HepG2 (cell line): Measurements from ENCODE around the gene RAD51AP1. TPM values are rescaled to one million over a fixed set of nuclear protein-coding genes. Genes with fewer than 3 reads are reported as not detected.

Experiments used
- AGO1 ChIP-seq: fragments of 200-400 bp; formaldehyde crosslinking; IDR thresholded peaks from 2 replicates; pipeline ENCODE4 v1.6.1; 2017; ENCODE audit warnings: mild to moderate bottlenecking, low read depth, low read length, moderate library complexity; ENCODE audit not compliant: poor library complexity, severe bottlenecking
- ATAD3A ChIP-seq: sonication (generic); formaldehyde crosslinking; IDR thresholded peaks from 2 replicates; pipeline ENCODE4 v1.4.0; 2020; ENCODE audit warnings: missing genetic modification reagents
- ATF1 ChIP-seq: IDR thresholded peaks from 2 replicates; pipeline ENCODE4 v1.6.1; 2016; ENCODE audit warnings: mild to moderate bottlenecking, control low read depth
- CBX2 ChIP-seq, 2 experiments: fragments of 200-600 bp in 1 of 2; sonication (generic); formaldehyde crosslinking in 1 of 2; IDR thresholded peaks; 2 replicates each; pipeline versions ENCODE4 v1.7.0 to v1.8.1; 2018 to 2022; ENCODE audit warnings: low read depth in 2 of 2, low read length in 1 of 2, mild to moderate bottlenecking in 1 of 2, missing genetic modification reagents in 1 of 2
- ELF4 ChIP-seq: sonication (generic); formaldehyde crosslinking; IDR thresholded peaks from 2 replicates; pipeline ENCODE4 v1.5.0; 2020; ENCODE audit warnings: missing genetic modification reagents, mild to moderate bottlenecking, moderate library complexity, borderline replicate concordance
- MYC ChIP-seq: sonication (generic); formaldehyde crosslinking; IDR thresholded peaks from 2 replicates; pipeline ENCODE4 v1.9.0; 2021; ENCODE audit warnings: missing genetic modification reagents, borderline replicate concordance
- PBX2 ChIP-seq: IDR thresholded peaks from 2 replicates; pipeline ENCODE4 v1.6.1; 2016; ENCODE audit warnings: control low read depth
- PTBP1 ChIP-seq: fragments of 200-400 bp; formaldehyde crosslinking; IDR thresholded peaks from 2 replicates; pipeline ENCODE4 v1.6.1; 2018; ENCODE audit warnings: low read length, low read depth; ENCODE audit not compliant: poor library complexity, severe bottlenecking
- SOX13 ChIP-seq, 3 experiments: fragments of 450-650 bp in 1 of 3; sonication (generic) in 1 of 3; formaldehyde crosslinking in 1 of 3; IDR thresholded peaks in 2 of 3; conservative IDR thresholded peaks in 1 of 3; 2 replicates each; pipeline versions ENCODE4 v1.5.0 to v1.6.1; 2016 to 2020; ENCODE audit warnings: antibody characterized with exemption in 1 of 3, mild to moderate bottlenecking in 1 of 3, missing compliant biosample characterization in 1 of 3, missing genetic modification reagents in 1 of 3, moderate library complexity in 1 of 3
- SP4 ChIP-seq: sonication (generic); formaldehyde crosslinking; IDR thresholded peaks from 2 replicates; pipeline ENCODE4 v1.8.1; 2023; ENCODE audit warnings: mild to moderate bottlenecking, missing genetic modification reagents
- ZBTB10 ChIP-seq: sonication (generic); formaldehyde crosslinking; IDR thresholded peaks from 2 replicates; pipeline ENCODE4 v1.4.0; 2020; ENCODE audit warnings: missing genetic modification reagents, borderline replicate concordance
- ZBTB3 ChIP-seq: sonication (generic); formaldehyde crosslinking; IDR thresholded peaks from 2 replicates; pipeline ENCODE4 v1.4.0; 2020; ENCODE audit warnings: low read depth, mild to moderate bottlenecking, moderate library complexity, missing genetic modification reagents, borderline replicate concordance
- ZBTB8A ChIP-seq: sonication (generic); formaldehyde crosslinking; IDR thresholded peaks from 2 replicates; pipeline ENCODE4 v1.4.0; 2020; ENCODE audit warnings: mild to moderate bottlenecking, low read depth, missing genetic modification reagents, borderline replicate concordance
- ZNF550 ChIP-seq: sonication (generic); formaldehyde crosslinking; IDR thresholded peaks from 2 replicates; pipeline ENCODE4 v1.4.0; 2020; ENCODE audit warnings: mild to moderate bottlenecking, missing genetic modification reagents, borderline replicate concordance
- ZNF749 ChIP-seq: sonication (generic); formaldehyde crosslinking; IDR thresholded peaks from 2 replicates; pipeline ENCODE4 v1.8.0; 2022; ENCODE audit warnings: mild to moderate bottlenecking, missing genetic modification reagents, moderate library complexity, borderline replicate concordance
- polyA plus RNA-seq, 8 experiments: library from polyadenylated mRNA; depleted of rRNA in 3 of 8; stranded (reverse) in 7 of 8; unstranded in 1 of 8; fragments of >200 nt; fragmentation: Illumina TruSeq in 4 of 8; extraction: Trizol in 4 of 8; gene quantifications; 2 replicates each; pipeline versions ENCODE4 v1.2.1 to v1.2.3, GENCODE V29; 2011 to 2016; ENCODE audit warnings: low read depth in 4 of 8, missing spikeins in 1 of 8, mixed read lengths in 1 of 8; ENCODE audit not compliant: insufficient read depth in 1 of 8
- total RNA-seq, 5 experiments: library from RNA; depleted of rRNA; stranded (reverse); fragments of >200 nt; fragmentation: Illumina TruSeq; extraction: Trizol; gene quantifications; 2 replicates each; pipeline ENCODE4 v1.2.3, GENCODE V29; 2016; ENCODE audit warnings: low read depth in 1 of 5
- TF ChIP-seq, protein P1 (sequence below): sonication (generic); formaldehyde crosslinking; IDR thresholded peaks from 2 replicates; pipeline ENCODE4 v1.5.1; 2020; ENCODE audit warnings: mild to moderate bottlenecking, missing genetic modification reagents, moderate library complexity

The RAD51AP1 gene
- total and polyA plus RNA-seq, 2 of the 13 experiments (the other 11 are each of a cell fraction or from before 2014, with no cell fraction given) = 16.6 to 49.3 TPM

- TF ChIP-seq ZNF749 (CRISPR knock-in tag) = no peak
- 0 out of 2 replicates have a peak, but pooled peaks have one; percentile 30 for TF ChIP-seq ZBTB10 (CRISPR knock-in tag)
- TF ChIP-seq ZNF550 = no peak
- no peak; the same call in 1 of the 2 replicates for TF ChIP-seq MYC (CRISPR knock-in tag)
- no peak for TF ChIP-seq PBX2 (CRISPR knock-in tag)
- TF ChIP-seq, protein P1, sequence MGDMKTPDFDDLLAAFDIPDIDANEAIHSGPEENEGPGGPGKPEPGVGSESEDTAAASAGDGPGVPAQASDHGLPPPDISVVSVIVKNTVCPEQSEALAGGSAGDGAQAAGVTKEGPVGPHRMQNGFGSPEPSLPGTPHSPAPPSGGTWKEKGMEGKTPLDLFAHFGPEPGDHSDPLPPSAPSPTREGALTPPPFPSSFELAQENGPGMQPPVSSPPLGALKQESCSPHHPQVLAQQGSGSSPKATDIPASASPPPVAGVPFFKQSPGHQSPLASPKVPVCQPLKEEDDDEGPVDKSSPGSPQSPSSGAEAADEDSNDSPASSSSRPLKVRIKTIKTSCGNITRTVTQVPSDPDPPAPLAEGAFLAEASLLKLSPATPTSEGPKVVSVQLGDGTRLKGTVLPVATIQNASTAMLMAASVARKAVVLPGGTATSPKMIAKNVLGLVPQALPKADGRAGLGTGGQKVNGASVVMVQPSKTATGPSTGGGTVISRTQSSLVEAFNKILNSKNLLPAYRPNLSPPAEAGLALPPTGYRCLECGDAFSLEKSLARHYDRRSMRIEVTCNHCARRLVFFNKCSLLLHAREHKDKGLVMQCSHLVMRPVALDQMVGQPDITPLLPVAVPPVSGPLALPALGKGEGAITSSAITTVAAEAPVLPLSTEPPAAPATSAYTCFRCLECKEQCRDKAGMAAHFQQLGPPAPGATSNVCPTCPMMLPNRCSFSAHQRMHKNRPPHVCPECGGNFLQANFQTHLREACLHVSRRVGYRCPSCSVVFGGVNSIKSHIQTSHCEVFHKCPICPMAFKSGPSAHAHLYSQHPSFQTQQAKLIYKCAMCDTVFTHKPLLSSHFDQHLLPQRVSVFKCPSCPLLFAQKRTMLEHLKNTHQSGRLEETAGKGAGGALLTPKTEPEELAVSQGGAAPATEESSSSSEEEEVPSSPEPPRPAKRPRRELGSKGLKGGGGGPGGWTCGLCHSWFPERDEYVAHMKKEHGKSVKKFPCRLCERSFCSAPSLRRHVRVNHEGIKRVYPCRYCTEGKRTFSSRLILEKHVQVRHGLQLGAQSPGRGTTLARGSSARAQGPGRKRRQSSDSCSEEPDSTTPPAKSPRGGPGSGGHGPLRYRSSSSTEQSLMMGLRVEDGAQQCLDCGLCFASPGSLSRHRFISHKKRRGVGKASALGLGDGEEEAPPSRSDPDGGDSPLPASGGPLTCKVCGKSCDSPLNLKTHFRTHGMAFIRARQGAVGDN (CRISPR knock-in tag) = peak; percentile 74
- no peak; the same call in 1 of the 2 replicates for TF ChIP-seq CBX2 (IDR thresholded peaks at IDR 0.05; ENCODE audit: low read depth, low read length)
- no peak for TF ChIP-seq CBX2 (CRISPR knock-in tag; IDR thresholded peaks at IDR 0.05; ENCODE audit: low read depth)
- TF ChIP-seq ATAD3A (CRISPR knock-in tag) = no peak
- no peak for TF ChIP-seq SOX13 (IDR thresholded peaks at IDR 0.05)
- TF ChIP-seq SOX13 (CRISPR knock-in tag; conservative IDR thresholded peaks at IDR 0.05 in 1 of 2, IDR thresholded peaks at IDR 0.05 in 1 of 2) = no peak; a peak in 1 of 4 replicates
- no peak for TF ChIP-seq ZBTB3 (CRISPR knock-in tag)
- TF ChIP-seq ELF4 (CRISPR knock-in tag) = peak; percentile 74; the same call in 1 of the 2 replicates
- 0 out of 2 replicates have a peak, but pooled peaks have one; percentile 91 for TF ChIP-seq ZBTB8A (CRISPR knock-in tag)
- TF ChIP-seq AGO1 = no peak
- TF ChIP-seq PTBP1 = no peak
- TF ChIP-seq SP4 (CRISPR knock-in tag) = peak; percentile 79; the same call in 1 of the 2 replicates
- peak; percentile 76 for TF ChIP-seq ATF1 (CRISPR knock-in tag)
These were observed at the start of gene RAD51AP1 (continued) for GRCh38 chr12:4538207-4539160.
